ENCODE measurements around the gene NACC2.
A peak's percentile ranks its signal among the peaks of the same experiment; 100 is the strongest.

Gene NACC2

GRCh38 chr9:135976531-135976930 is 118.6 kb downstream of the NACC2 start:
- H3K27me3 ChIP-seq (replicated peaks; ENCODE audit: insufficient read depth, low read length), result peaks cover 76% of the 10 kb centered on the region
- H3K79me2 ChIP-seq (ENCODE audit: low read length), result no peaks in the 10 kb centered on the region
- no peaks in the 10 kb centered on the region for H3K9me2 ChIP-seq (replicated peaks; ENCODE audit: insufficient read depth, low read length)
- no peak for DNase-seq
- H3K4me3 ChIP-seq (ENCODE audit: low read length), result no peak overlapping the region
- H2AFZ ChIP-seq (ENCODE audit: low read length), result no peak overlapping the region
- H4K20me1 ChIP-seq (ENCODE audit: insufficient read depth, low read length), result no peaks in the 10 kb centered on the region
- no peak overlapping the region for H3K4me2 ChIP-seq (ENCODE audit: low read depth, low read length)
- TF ChIP-seq EZH2phosphoT487 (IDR thresholded peaks at IDR 0.05; ENCODE audit: low read length), result no peak
- no peaks in the 10 kb centered on the region for H3K4me1 ChIP-seq (ENCODE audit: low read length)
- H3F3A ChIP-seq (ENCODE audit: insufficient read depth, low read length), result no peaks in the 10 kb centered on the region
- no peaks in the 10 kb centered on the region for H3K9me3 ChIP-seq (replicated peaks; ENCODE audit: insufficient read depth, low read length)
- no peak overlapping the region for H3K27ac ChIP-seq (ENCODE audit: low read length)
- no peaks in the 10 kb centered on the region for H3K36me3 ChIP-seq (replicated peaks; ENCODE audit: insufficient read depth, low read length)
- H3K9ac ChIP-seq (ENCODE audit: low read length), result no peak overlapping the region

DNA sequence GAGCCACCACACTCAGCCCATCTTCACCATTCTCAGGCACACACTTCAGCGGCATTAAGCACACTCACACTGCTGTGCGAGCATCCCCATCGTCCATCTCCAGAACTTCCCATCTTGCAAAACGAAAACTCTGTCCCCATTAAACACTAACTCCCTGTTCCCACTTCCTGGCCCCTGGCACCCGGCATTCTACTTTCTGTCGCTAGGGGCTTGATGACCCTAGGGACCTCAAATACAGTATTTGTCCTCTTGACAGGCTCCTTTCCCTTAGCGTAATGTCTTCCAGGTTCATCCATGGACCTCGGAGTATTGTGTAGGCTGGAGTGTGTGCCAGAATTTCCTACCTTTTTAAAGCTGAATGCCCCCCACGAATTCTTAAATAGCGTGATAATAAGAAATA is 119.3 kb downstream of the NACC2 start:
- Histone ChIP-seq H3K9ac (ENCODE audit: low read length) (no peak overlapping the region), H3K4me2 (ENCODE audit: low read depth, low read length) (no peak overlapping the region), H3K4me1 (ENCODE audit: low read length) (no peaks in the 10 kb centered on the region), H3K27ac (ENCODE audit: low read length) (no peak overlapping the region), H3K36me3 (replicated peaks; ENCODE audit: insufficient read depth, low read length) (no peaks in the 10 kb centered on the region), H3K79me2 (ENCODE audit: low read length) (no peaks in the 10 kb centered on the region), H3K27me3 (replicated peaks; ENCODE audit: insufficient read depth, low read length) (peaks cover 75% of the 10 kb centered on the region), H4K20me1 (ENCODE audit: insufficient read depth, low read length) (no peaks in the 10 kb centered on the region), H3K4me3 (ENCODE audit: low read length) (no peak overlapping the region), H3K9me2 (replicated peaks; ENCODE audit: insufficient read depth, low read length) (no peaks in the 10 kb centered on the region), H3F3A (ENCODE audit: insufficient read depth, low read length) (no peaks in the 10 kb centered on the region), H3K9me3 (replicated peaks; ENCODE audit: insufficient read depth, low read length) (no peaks in the 10 kb centered on the region), H2AFZ (ENCODE audit: low read length) (no peak overlapping the region)
- DNase-seq, result no peak
- no peak for TF ChIP-seq EZH2phosphoT487 (IDR thresholded peaks at IDR 0.05; ENCODE audit: low read length)
- 0 out of 2 replicates have a peak, but pooled peaks have one; percentile 6 for TF ChIP-seq CTCF (IDR thresholded peaks at IDR 0.05; ENCODE audit: low read length)

DNA sequence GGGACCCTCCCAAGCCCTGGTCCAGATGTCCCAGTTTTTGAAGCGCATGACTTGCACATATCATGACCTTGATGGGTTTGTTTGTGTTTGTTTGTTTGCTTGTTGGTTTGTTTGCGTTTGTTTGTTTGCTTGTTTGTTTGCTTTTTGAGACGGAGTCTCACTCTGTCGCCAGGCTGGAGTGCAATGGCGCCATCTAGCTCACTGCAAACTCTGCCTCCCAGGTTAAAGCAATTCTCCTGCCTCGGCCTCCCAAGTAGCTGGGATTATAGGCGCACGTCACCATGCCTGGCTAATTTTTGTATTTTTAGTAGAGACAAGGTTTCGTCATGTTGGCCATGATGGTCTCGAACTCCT is 120.9 kb downstream of the NACC2 start:
- no peak for DNase-seq
- H3K27ac ChIP-seq (ENCODE audit: low read length), result no peak overlapping the region

More for the DNA sequence above, 120.9 kb downstream of the NACC2 start:
- Histone ChIP-seq H2AFZ (ENCODE audit: low read length) (no peak overlapping the region), H3F3A (ENCODE audit: insufficient read depth, low read length) (no peaks in the 10 kb centered on the region), H3K79me2 (ENCODE audit: low read length) (no peaks in the 10 kb centered on the region), H3K9ac (ENCODE audit: low read length) (no peak overlapping the region), H3K4me1 (ENCODE audit: low read length) (no peaks in the 10 kb centered on the region), H3K9me2 (replicated peaks; ENCODE audit: insufficient read depth, low read length) (no peaks in the 10 kb centered on the region), H3K27me3 (replicated peaks; ENCODE audit: insufficient read depth, low read length) (peaks cover 75% of the 10 kb centered on the region), H3K4me3 (ENCODE audit: low read length) (no peak overlapping the region), H3K4me2 (ENCODE audit: low read depth, low read length) (no peak overlapping the region), H3K36me3 (replicated peaks; ENCODE audit: insufficient read depth, low read length) (no peaks in the 10 kb centered on the region), H4K20me1 (ENCODE audit: insufficient read depth, low read length) (no peaks in the 10 kb centered on the region), H3K9me3 (replicated peaks; ENCODE audit: insufficient read depth, low read length) (no peaks in the 10 kb centered on the region)
- TF ChIP-seq EZH2phosphoT487 (IDR thresholded peaks at IDR 0.05; ENCODE audit: low read length) (no peak), EZH2 (optimal IDR thresholded peaks at IDR 0.05; ENCODE audit: low read depth, low read length) (no peak), CTCF (IDR thresholded peaks at IDR 0.05; ENCODE audit: low read length) (no peak)

All from MM.1S (cell line).